GM06990 (cell line): ENCODE results near the gene SUMF1.

Source experiments
- DNase-seq: peaks from one replicate; pipeline ENCODE4 v3.0.0-alpha.2; 2011; ENCODE audit not compliant: insufficient read length; ENCODE audit errors: extremely low read depth
- H3K27me3 ChIP-seq: replicated peaks from 2 replicates; pipeline ENCODE4 v1.6.0; 2011; ENCODE audit warnings: low read length; ENCODE audit not compliant: control insufficient read depth, insufficient read depth
- H3K36me3 ChIP-seq: 2 replicates; pipeline ENCODE4 v1.5.1; 2011; ENCODE audit warnings: low read length; ENCODE audit not compliant: control insufficient read depth, insufficient read depth
- H3K4me3 ChIP-seq: replicated peaks from 2 replicates; pipeline ENCODE4 v1.5.1; 2011; ENCODE audit warnings: low read depth, mild to moderate bottlenecking, control low read depth, low read length
- CTCF ChIP-seq: IDR thresholded peaks from 2 replicates; pipeline ENCODE4 v1.5.1; 2011; ENCODE audit warnings: low read length, control low read depth, mild to moderate bottlenecking, inconsistent platforms; ENCODE audit not compliant: insufficient read depth, poor library complexity, severe bottlenecking

The SUMF1 gene

DNA sequence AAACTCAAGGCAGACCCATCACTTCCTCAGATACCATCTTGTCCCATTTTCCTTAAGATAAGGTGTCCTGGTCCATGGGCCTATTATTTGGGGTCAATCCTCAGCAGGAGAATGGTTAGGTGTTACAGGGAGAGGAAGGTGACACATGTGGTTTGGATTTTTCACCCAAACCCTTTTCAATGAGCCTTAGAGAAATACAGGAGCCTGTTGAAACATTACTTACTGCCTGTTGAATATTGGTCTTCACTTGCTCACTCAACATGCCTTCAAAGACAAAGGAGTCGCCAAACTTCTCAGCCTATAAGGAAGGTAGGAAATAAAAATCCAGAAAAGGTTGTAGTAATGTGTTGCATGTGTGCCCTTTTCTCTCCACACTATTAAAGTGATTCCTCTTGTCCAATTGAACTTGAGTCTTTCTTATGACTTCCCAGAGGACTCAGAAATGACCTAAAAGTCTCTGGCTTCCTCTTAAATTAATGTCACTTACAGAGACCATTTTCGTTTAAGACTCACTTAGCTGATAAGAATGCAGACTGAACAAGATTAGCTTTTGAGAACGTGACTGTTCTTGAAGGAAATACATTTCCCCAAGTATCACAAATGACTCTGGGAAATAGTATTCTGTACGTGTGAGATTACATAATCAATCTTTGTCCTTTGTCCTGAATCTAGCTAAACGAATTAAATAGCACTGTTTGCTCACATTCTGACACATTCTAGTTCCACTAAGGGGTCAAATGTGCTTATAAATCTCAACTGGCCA is 17.8 kb downstream of the SUMF1 start:
- Histone ChIP-seq H3K4me3 (no peak overlapping the region), H3K27me3 (no peaks in the 10 kb centered on the region), H3K36me3 (no peaks in the 10 kb centered on the region; the same call in 1 of the 2 replicates)
- no peak for DNase-seq
- TF ChIP-seq CTCF, result no peak

DNA sequence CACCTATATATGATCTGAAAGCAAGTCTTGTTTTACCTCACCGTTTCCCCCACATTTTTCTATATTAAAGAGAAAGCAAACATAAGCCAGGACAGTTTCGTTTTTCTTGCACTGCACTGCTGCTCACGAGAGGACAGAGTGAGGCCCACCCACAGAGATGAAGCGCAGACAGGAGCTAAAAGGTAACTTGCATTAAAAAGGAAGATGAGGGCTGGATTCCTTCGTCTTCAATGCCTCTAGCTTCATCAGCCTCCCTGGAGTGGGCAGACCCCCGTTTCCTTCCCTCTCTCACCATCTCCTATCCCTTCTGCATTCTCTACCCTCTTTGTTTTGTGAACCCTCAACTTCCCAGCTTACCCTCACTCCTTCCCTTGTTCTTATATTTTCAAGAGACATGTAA is 18.9 kb downstream of the SUMF1 start:
- H3K4me3 ChIP-seq, result no peak overlapping the region
- DNase-seq, result no peak
- no peak for TF ChIP-seq CTCF
- no peaks in the 10 kb centered on the region; the same call in 1 of the 2 replicates for H3K36me3 ChIP-seq
- H3K27me3 ChIP-seq, result no peaks in the 10 kb centered on the region

- H3K36me3 ChIP-seq, result no peaks in the 10 kb centered on the region; the same call in 1 of the 2 replicates
- no peak for DNase-seq
- TF ChIP-seq CTCF, result no peak
- no peaks in the 10 kb centered on the region for H3K27me3 ChIP-seq
- H3K4me3 ChIP-seq, result no peak overlapping the region
Observed at GRCh38 chr3:4447295-4447999, 19.6 kb downstream of the SUMF1 start.

DNA sequence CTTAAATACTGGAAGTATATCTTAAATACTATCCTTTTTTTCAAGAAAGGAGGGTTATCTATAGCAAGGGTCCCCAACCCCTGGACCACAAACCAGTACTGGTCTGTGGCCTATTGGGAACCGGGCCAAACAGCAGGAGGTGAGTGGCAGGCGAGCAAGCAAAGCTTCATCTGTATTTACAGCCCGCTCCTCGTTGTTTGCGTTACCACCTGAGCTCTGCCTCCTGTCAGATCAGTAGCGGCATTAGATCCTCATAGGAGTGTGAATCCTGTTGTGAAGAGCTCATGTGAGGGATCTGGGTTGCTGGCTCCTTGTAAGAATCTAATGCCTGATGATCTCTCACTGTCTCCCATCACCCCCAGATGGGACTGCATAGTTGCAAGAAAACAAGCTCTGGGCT is 26.1 kb downstream of the SUMF1 start:
- no peak overlapping the region for H3K4me3 ChIP-seq
- DNase-seq, result no peak
- H3K36me3 ChIP-seq, result no peaks in the 10 kb centered on the region; the same call in 1 of the 2 replicates
- H3K27me3 ChIP-seq, result no peaks in the 10 kb centered on the region
- TF ChIP-seq CTCF, result no peak

- TF ChIP-seq CTCF, result no peak
- no peak for DNase-seq
- Histone ChIP-seq H3K36me3 (no peaks in the 10 kb centered on the region; the same call in 1 of the 2 replicates), H3K4me3 (no peak overlapping the region), H3K27me3 (no peaks in the 10 kb centered on the region)
Observed at GRCh38 chr3:4438296-4438695, 28.8 kb downstream of the SUMF1 start.
